PC-9 (cell line): Measurements from ENCODE around the gene GALNT16.

ENCODE experiments used
- CTCF ChIP-seq: fragments of 200-600 bp; sonication (generic); conservative IDR thresholded peaks from 2 replicates; pipeline ENCODE4 v1.6.1; 2017; ENCODE audit warnings: mixed run types, antibody characterized with exemption, mild to moderate bottlenecking, moderate library complexity
- EZH2 ChIP-seq: fragments of 200-600 bp; sonication (generic); IDR thresholded peaks from 2 replicates; pipeline ENCODE4 v1.8.0; 2017; ENCODE audit warnings: antibody characterized with exemption, low read depth

- TF ChIP-seq CTCF (no peak), EZH2 (no peak)
Measured at GRCh38 chr14:69374235-69374634, 114.3 kb downstream of the GALNT16 start.
